ENCODE results near the gene HOXB7. TPM values are rescaled to one million over a fixed set of nuclear protein-coding genes. Genes with fewer than 3 reads are reported as not detected.

Gene HOXB7
- total and polyA plus RNA-seq, 7 donors = 0.85 to 3.0 (median 1.6) TPM

GRCh38 chr17:48575673-48576478 is 34.9 kb downstream of the HOXB7 start:
- no peak for ATAC-seq
- 29 to 43% (median 34%) methylated on average over 22 of the region's 22 CpGs for WGBS, 3 donors
- Histone ChIP-seq H3K4me1 (no peaks in the 10 kb centered on the region), H3K27me3 (ENCODE audit: insufficient read depth in 3 of 3, low read length in 2 of 3) (peaks cover 4 to 79% (median 20%) of the 10 kb centered on the region in 3 donors), H3K36me3 (ENCODE audit: insufficient read depth in 1 of 2, low read depth in 1 of 2) (no peaks in the 10 kb centered on the region), H3K4me3 (peak overlapping the region; percentile 73), H3K27ac (peak overlapping the region; percentile 6), H3K9me3 (no peaks in the 10 kb centered on the region)
- TF ChIP-seq, protein P1, sequence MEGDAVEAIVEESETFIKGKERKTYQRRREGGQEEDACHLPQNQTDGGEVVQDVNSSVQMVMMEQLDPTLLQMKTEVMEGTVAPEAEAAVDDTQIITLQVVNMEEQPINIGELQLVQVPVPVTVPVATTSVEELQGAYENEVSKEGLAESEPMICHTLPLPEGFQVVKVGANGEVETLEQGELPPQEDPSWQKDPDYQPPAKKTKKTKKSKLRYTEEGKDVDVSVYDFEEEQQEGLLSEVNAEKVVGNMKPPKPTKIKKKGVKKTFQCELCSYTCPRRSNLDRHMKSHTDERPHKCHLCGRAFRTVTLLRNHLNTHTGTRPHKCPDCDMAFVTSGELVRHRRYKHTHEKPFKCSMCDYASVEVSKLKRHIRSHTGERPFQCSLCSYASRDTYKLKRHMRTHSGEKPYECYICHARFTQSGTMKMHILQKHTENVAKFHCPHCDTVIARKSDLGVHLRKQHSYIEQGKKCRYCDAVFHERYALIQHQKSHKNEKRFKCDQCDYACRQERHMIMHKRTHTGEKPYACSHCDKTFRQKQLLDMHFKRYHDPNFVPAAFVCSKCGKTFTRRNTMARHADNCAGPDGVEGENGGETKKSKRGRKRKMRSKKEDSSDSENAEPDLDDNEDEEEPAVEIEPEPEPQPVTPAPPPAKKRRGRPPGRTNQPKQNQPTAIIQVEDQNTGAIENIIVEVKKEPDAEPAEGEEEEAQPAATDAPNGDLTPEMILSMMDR (IDR thresholded peaks at IDR 0.05) = no peak
- intact Hi-C loops (cut with DNase I) = no loop called here
- no peak for DNase-seq

- ATAC-seq = no peak
- no peaks in the 10 kb centered on the region for H3K36me3 ChIP-seq (ENCODE audit: insufficient read depth in 1 of 2, low read depth in 1 of 2)
- no peak overlapping the region for H3K27ac ChIP-seq
- TF ChIP-seq, protein P1 (IDR thresholded peaks at IDR 0.05) = no peak
- no peak overlapping the region for H3K4me3 ChIP-seq
- intact Hi-C loops (cut with DNase I) = no loop called here
- peaks cover 4 to 78% (median 23%) of the 10 kb centered on the region in 3 donors for H3K27me3 ChIP-seq (ENCODE audit: insufficient read depth in 3 of 3, low read length in 2 of 3)
- no peaks in the 10 kb centered on the region for H3K9me3 ChIP-seq
- WGBS, 3 donors = 61 to 72% (median 63%) methylated on average over 7 of the region's 7 CpGs
- no peaks in the 10 kb centered on the region for H3K4me1 ChIP-seq
- no peak for DNase-seq
Observed at GRCh38 chr17:48575066-48575582, 35.7 kb downstream of the HOXB7 start.

GRCh38 chr17:48574505-48575065 is 36.2 kb downstream of the HOXB7 start:
- Histone ChIP-seq H3K27ac (no peak overlapping the region), H3K36me3 (ENCODE audit: insufficient read depth in 1 of 2, low read depth in 1 of 2) (no peaks in the 10 kb centered on the region), H3K4me3 (no peak overlapping the region), H3K4me1 (no peaks in the 10 kb centered on the region), H3K9me3 (no peaks in the 10 kb centered on the region), H3K27me3 (ENCODE audit: insufficient read depth in 3 of 3, low read length in 2 of 3) (peaks cover 4 to 76% (median 23%) of the 10 kb centered on the region in 3 donors)
- TF ChIP-seq, protein P1 (IDR thresholded peaks at IDR 0.05) = no peak
- intact Hi-C loops (cut with DNase I) = no loop called here
- DNase-seq = no peak
- WGBS, 3 donors = 57 to 62% (median 57%) methylated on average over 8 of the region's 8 CpGs
- ATAC-seq = no peak

DNA sequence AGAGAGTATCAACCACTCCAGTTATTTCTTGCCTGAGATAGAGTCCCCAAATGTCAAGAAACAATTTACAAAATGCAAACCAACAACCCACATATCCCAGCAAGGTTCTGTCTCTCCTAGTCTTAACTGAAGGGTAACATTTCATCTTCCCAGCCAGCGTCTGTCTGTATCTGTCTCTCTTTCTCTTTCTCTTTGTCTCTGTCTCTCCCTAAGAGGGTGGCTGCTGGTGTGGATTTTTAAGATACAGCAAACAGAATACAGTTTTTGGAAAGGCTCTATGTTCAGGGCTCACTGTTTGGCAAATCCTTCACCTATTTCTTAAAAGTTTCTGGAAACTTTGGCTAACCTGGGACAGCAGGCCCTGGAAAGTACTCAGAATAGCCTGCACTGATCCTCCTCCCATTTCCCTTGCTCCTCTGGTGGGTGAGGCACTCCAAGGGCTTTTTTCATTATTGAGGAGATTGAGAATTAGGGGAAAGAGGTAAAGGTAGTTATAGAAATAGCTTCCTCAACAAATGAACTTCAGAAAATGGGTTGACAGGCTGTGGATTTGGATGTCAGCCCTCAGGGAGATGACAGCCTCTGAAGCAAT is 38.9 kb downstream of the HOXB7 start:
- Histone ChIP-seq H3K4me3 (no peak overlapping the region), H3K27me3 (ENCODE audit: insufficient read depth in 3 of 3, low read length in 2 of 3) (peaks cover 4 to 77% (median 17%) of the 10 kb centered on the region in 3 donors), H3K27ac (peak overlapping the region; percentile 10), H3K36me3 (ENCODE audit: insufficient read depth in 1 of 2, low read depth in 1 of 2) (no peaks in the 10 kb centered on the region), H3K4me1 (no peaks in the 10 kb centered on the region), H3K9me3 (no peaks in the 10 kb centered on the region)
- intact Hi-C loops (cut with DNase I) = no loop called here
- 76 to 91% (median 88%) methylated on average over 1 of the region's 1 CpG for WGBS, 3 donors
- DNase-seq = no peak
- TF ChIP-seq, protein P1 (IDR thresholded peaks at IDR 0.05) = no peak
- ATAC-seq = no peak

Data from psoas muscle (tissue), 8 donors.